Psoas muscle (tissue), 8 donors: ENCODE results near the gene ABLIM2. TPM values are rescaled to one million over a fixed set of nuclear protein-coding genes. Genes with fewer than 3 reads are reported as not detected.
A peak's percentile ranks its signal among the peaks of the same experiment; 100 is the strongest.

Source experiments
- ATAC-seq, 4 donors: fragments of 200-7000 bp; cut with Tn5 transposase; one replicate each; pipeline ENCODE4 v1.9.1; 2020; ENCODE audit warnings: moderate library complexity in 3 of 4, mild to moderate bottlenecking in 2 of 4
- DNase-seq, 2 donors: peaks; one replicate each; pipeline ENCODE4 v3.0.0-alpha.2; 2020
- H3K27ac ChIP-seq: fragments of 200-600 bp; one replicate; pipeline ENCODE4 v1.8.0; 2022
- H3K27me3 ChIP-seq, 3 donors: fragments of 200-600 bp in 1 of 3; one replicate each; pipeline versions ENCODE4 v1.6.1 to v1.8.0; 2013 to 2022; ENCODE audit warnings: low read length in 2 of 3, mild to moderate bottlenecking in 2 of 3, moderate library complexity in 1 of 3; ENCODE audit not compliant: insufficient read depth in 3 of 3
- H3K36me3 ChIP-seq, 2 donors: fragments of 200-600 bp in 1 of 2; one replicate each; pipeline versions ENCODE4 v1.6.1 to v1.8.0; 2013 to 2022; ENCODE audit warnings: low read depth in 1 of 2, mild to moderate bottlenecking in 1 of 2, moderate library complexity in 1 of 2; ENCODE audit not compliant: insufficient read depth in 1 of 2
- H3K4me1 ChIP-seq: fragments of 200-600 bp; one replicate; pipeline ENCODE4 v1.8.0; 2022
- H3K4me3 ChIP-seq: fragments of 200-600 bp; one replicate; pipeline ENCODE4 v1.8.0; 2022; ENCODE audit warnings: mild to moderate bottlenecking
- H3K9me3 ChIP-seq: fragments of 200-600 bp; one replicate; pipeline ENCODE4 v1.8.0; 2022
- CTCF ChIP-seq: fragments of 200-600 bp; IDR thresholded peaks from one replicate; pipeline ENCODE4 v1.8.0; 2022; ENCODE audit warnings: antibody characterized with exemption
- WGBS, 3 donors: extraction: QIAGEN DNeasy Blood & Tissue Kit; methylation state at CpG; one replicate each; pipeline versions ENCODE4 v1.1.6 to v1.1.7; 2013; 5-methylcytosine and 5-hydroxymethylcytosine counted together
- intact Hi-C, 2 donors: fragments of 100-400 bp; cut with DNase I; formaldehyde crosslinking; loops; one replicate each; pipeline versions ENCODE4 v1.11.0 to v1.14.2; 2022
- polyA plus RNA-seq, 3 donors: library from polyadenylated mRNA; stranded (reverse); fragments of 200-250 nt; gene quantifications; one replicate each; pipeline ENCODE4 v1.2.3, GENCODE V29; 2013
- total RNA-seq, 4 donors: library from RNA; stranded (reverse); fragmentation: NEBNext Ultra II Directional in 2 of 4; extraction: Animal tissue kit (Norgen Biotek cat#: 25700) in 2 of 4; gene quantifications; one replicate each; pipeline versions ENCODE4 v1.2.1 to v1.2.4, GENCODE V29; 2021 to 2023
- donor health status: healthy with polysubstance abuse.
- donor health status: DM: no; HTN: no; CAD: no; lungs with moderate emphysema.
- donor health status: Bipolar disorder and iron deficiency.
- donor health status: healthy.
- donor health status: DM: yes; HTN: yes; CAD: no.
- donor health status: DM: no; HTN: no; CAD: no.
- donor health status: DM: no; HTN: no; CAD: no.
- donor health status: DM: yes; HTN: yes; CAD: no.

Gene ABLIM2
- total and polyA plus RNA-seq, 7 donors, result 82.2 to 956 (median 292) TPM

GRCh38 chr4:8110071-8110986 lies 48.3 kb downstream of the ABLIM2 start:
- Histone ChIP-seq H3K4me3 (no peak overlapping the region), H3K9me3 (no peaks in the 10 kb centered on the region), H3K36me3 (peaks cover 0 to 62% of the 10 kb centered on the region in 2 donors), H3K27ac (peak overlapping the region; percentile 98), H3K4me1 (peaks cover 67% of the 10 kb centered on the region), H3K27me3 (no peaks in the 10 kb centered on the region)
- WGBS, 3 donors, result 47 to 55% (median 53%) methylated on average over 29 of the region's 29 CpGs
- DNase-seq (peak in 1 of 2 donors; percentile 75), ATAC-seq (no peak)
- no peak for TF ChIP-seq CTCF
- intact Hi-C loops, result no loop called here

- Histone ChIP-seq H3K4me1 (peaks cover 59% of the 10 kb centered on the region), H3K4me3 (no peak overlapping the region), H3K36me3 (peaks cover 0 to 70% of the 10 kb centered on the region in 2 donors), H3K27ac (peak overlapping the region; percentile 98), H3K9me3 (no peaks in the 10 kb centered on the region), H3K27me3 (no peaks in the 10 kb centered on the region)
- TF ChIP-seq CTCF, result no peak
- ATAC-seq (no peak), DNase-seq (peak in 1 of 2 donors; percentile 50)
- intact Hi-C loops, result no loop called here
- WGBS, 3 donors, result 91 to 92% (median 91%) methylated on average over 20 of the region's 20 CpGs
These were observed 49.1 kb downstream of the ABLIM2 start for GRCh38 chr4:8109406-8110065.

DNA sequence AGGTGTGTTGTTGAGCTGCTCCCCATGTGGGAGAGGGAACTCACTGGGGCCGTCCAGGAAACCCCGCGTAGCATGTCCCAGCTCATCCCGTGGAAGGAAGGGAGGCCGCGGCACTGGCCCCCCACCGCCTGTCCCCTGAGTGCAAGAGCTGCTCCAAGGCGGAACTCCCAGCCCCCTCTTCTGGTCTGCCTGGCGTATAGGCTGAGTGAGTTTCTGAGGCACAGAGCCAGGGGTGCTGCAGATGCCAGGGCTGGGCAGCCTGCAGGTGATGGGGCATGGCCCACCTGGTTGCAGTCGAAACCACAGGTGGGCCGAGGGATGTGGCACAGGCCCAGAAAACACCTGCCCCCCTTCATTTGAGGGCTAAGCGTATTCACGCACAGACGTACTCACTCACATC lies 49.6 kb downstream of the ABLIM2 start:
- intact Hi-C loops, result no loop called here
- 77 to 79% (median 79%) methylated on average over 14 of the region's 14 CpGs for WGBS, 3 donors
- ATAC-seq (no peak), DNase-seq (peak in 1 of 2 donors; percentile 56)
- no peak for TF ChIP-seq CTCF
- H3K27ac ChIP-seq, result peak overlapping the region; percentile 74
- H3K27me3 ChIP-seq, result no peaks in the 10 kb centered on the region
- no peaks in the 10 kb centered on the region for H3K9me3 ChIP-seq
- H3K4me3 ChIP-seq, result no peak overlapping the region
- H3K36me3 ChIP-seq, result peaks cover 0 to 75% of the 10 kb centered on the region in 2 donors
- peaks cover 54% of the 10 kb centered on the region for H3K4me1 ChIP-seq

- no peaks in the 10 kb centered on the region for H3K9me3 ChIP-seq
- TF ChIP-seq CTCF, result no peak
- intact Hi-C loops, result no loop called here
- peak in 3 of 4 donors; percentile 2 to 15 (median 6) for ATAC-seq
- H3K36me3 ChIP-seq, result peaks cover 0 to 82% of the 10 kb centered on the region in 2 donors
- H3K4me1 ChIP-seq, result peaks cover 48% of the 10 kb centered on the region
- DNase-seq, result peak in 1 of 2 donors; percentile 54
- no peak overlapping the region for H3K4me3 ChIP-seq
- H3K27ac ChIP-seq, result peak overlapping the region; percentile 74
- 52 to 71% (median 59%) methylated on average over 19 to 20 of the region's 20 CpGs for WGBS, 3 donors
- H3K27me3 ChIP-seq, result no peaks in the 10 kb centered on the region
These were observed 50.4 kb downstream of the ABLIM2 start for GRCh38 chr4:8108261-8108660.
